ENCODE data around the gene RRP8. TPM values are rescaled to one million over a fixed set of nuclear protein-coding genes. Genes with fewer than 3 reads are reported as not detected.

The RRP8 gene
- total RNA-seq, 1 donor: 11.0 TPM

- no peak for DNase-seq (ENCODE audit: low read depth in 2 of 3, low spot score in 2 of 3)
These were observed 54.8 kb downstream of the RRP8 start for GRCh38 chr11:6548641-6549040.

- DNase-seq (ENCODE audit: low read depth in 2 of 3, low spot score in 2 of 3): no peak
These were observed 55.3 kb downstream of the RRP8 start for GRCh38 chr11:6548121-6548520.

- no peak for DNase-seq (ENCODE audit: low read depth in 2 of 3, low spot score in 2 of 3)
These were observed 56.2 kb downstream of the RRP8 start for GRCh38 chr11:6547177-6547576.

- DNase-seq (ENCODE audit: low read depth in 2 of 3, low spot score in 2 of 3): no peak
These were observed 56.7 kb downstream of the RRP8 start for GRCh38 chr11:6546735-6547134.

- no peak for DNase-seq (ENCODE audit: low read depth in 2 of 3, low spot score in 2 of 3)
These were observed 57.4 kb downstream of the RRP8 start for GRCh38 chr11:6545917-6546605.

Other genes starting within 250 kb of the RRP8 start
- gene SMPD1, start 213.1 kb downstream of the RRP8 start, total RNA-seq: 14.0 TPM
- 23.7 TPM for gene APBB1, start 184.5 kb downstream of the RRP8 start, total RNA-seq
- gene HPX, start 162.6 kb downstream of the RRP8 start, total RNA-seq: 1.6 TPM
- 21.3 TPM for gene TRIM3, start 129.7 kb downstream of the RRP8 start, total RNA-seq
- 46.3 TPM for gene ARFIP2, start 122.3 kb downstream of the RRP8 start, total RNA-seq
- 83.2 TPM for gene TIMM10B, start 122.1 kb downstream of the RRP8 start, total RNA-seq
- gene DNHD1, start 106.3 kb downstream of the RRP8 start, total RNA-seq: 15.6 TPM
- gene ILK, start 158 bp upstream of the RRP8 start, total RNA-seq: 107 TPM
- 37.7 TPM for gene TAF10, start 8.6 kb upstream of the RRP8 start, total RNA-seq
- gene TPP1, start 15.8 kb upstream of the RRP8 start, total RNA-seq: 260 TPM
- 22.4 TPM for gene DCHS1, start 52.2 kb upstream of the RRP8 start, total RNA-seq
- 16.2 TPM for gene MRPL17, start 79.7 kb upstream of the RRP8 start, total RNA-seq
- 1.6 TPM for gene OR2AG2, start 168.4 kb upstream of the RRP8 start, total RNA-seq
- under 0.01 TPM for gene OR2AG1, start 179.4 kb upstream of the RRP8 start, total RNA-seq
- 2.4 TPM for gene OR6A2, start 196.1 kb upstream of the RRP8 start, total RNA-seq
- not detected for gene OR10A5, start 242.1 kb upstream of the RRP8 start, total RNA-seq

All from hematopoietic multipotent progenitor cell (in vitro differentiated cells).